HG02642 (cell line): ENCODE data around the gene BDKRB1.

Source experiments
- ATAC-seq: cut with Tn5 transposase; IDR thresholded peaks from one replicate; pipeline ENCODE4 v1.9.1; 2021; ENCODE audit warnings: mild to moderate bottlenecking; ENCODE audit not compliant: unreplicated experiment, poor library complexity

BDKRB1 gene

DNA sequence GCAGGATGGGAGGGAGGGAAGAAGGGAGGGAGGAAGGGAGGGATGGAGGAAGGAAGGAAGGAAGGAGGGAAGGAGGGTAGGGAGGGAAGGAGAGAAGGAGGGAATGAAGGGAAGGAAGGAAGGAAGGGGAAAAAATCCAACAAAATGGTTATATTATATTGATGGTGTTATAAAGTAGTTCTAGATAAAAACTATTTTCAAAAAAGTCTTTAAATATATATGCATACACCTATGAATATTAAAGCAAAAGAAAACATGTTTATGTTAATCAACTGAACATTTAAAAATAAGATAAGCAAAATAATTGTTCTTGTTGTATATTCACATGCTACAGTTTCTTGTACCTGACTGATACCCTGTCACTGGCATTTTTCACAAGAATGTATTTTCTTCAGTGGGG is 1.9 kb downstream of the BDKRB1 start:
- ATAC-seq, result no peak

DNA sequence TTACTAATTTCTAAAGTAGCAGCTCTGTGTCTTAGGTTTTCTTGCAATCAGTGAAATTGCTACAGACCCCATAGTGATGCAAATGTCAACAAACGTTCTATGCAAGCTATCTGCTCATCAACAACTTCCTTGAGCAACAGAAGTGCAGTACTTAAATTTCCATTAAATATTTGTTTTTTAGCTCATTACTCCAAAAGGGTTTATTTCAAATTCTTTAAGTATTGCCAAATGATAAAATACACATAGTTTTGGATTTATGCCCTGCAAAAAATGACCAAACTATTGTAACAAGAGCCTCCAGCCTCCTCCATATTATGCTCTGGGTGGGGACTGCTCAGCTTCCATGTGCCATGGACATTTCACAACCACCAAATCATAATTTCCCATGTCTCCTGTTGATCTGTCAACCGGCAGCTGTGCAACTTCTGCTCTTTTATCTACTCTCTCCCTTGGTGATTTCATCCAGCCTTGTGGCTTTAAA is 4.4 kb downstream of the BDKRB1 start:
- ATAC-seq, result no peak

DNA sequence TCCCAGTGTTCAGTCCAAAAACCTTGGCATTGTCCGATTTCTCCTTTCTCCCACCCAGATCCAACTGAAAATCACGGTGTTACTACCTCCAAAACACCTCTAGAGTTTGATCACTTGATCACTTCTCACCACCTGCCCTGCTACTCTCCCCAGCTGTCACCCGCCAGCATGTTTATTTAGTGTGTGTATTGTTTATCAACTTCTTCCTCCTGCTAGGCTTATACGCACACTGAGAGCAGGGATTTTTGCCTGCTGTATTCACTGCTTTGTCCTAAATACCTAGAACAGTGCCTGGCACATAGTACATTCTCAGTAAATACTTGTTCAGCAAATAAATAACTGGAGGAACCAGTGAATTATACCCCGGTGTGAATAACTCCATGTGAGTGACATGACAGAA is 5.0 kb downstream of the BDKRB1 start:
- ATAC-seq, result no peak

DNA sequence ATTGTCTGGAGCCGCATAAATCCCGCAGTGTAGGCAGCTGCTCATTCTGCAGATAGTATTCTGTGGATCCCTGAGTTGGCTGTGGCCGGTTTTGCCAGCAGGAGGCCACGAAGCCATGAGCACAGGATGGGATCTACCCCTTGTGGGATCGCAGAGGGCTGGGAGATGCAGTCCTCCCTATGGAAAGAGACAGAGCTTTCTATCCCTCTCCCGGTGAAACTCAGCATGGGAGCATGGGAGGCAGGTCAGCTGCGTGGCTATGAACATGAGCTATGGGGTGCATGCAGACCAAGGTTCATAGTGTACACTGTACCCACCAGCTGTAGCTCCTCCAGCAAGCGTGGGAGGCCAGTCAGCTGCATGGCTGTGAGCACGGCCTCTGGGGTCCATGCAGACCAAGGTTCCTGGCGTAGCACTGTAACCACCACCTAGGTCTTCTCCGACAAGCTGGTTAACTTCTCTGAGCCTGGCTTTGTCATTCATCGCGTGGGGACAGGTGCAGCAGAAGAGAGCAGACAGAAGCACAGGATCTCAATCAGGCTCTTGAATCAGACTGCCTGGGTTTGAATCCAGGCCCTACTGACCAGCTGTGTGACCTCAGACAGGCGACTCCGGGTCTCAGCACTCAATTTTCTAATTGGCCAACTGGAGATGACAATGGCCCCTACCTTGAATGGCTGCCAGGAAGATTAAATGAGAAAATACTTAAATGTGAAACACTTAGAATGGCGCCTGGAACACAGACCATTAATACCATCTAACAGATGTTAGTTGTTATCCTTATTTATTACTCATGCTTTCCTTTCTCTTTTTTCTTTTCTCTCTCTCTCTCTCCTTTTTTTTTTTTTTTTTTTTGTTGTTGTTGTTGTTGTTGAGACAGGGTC is 6.0 kb downstream of the BDKRB1 start:
- no peak for ATAC-seq

DNA sequence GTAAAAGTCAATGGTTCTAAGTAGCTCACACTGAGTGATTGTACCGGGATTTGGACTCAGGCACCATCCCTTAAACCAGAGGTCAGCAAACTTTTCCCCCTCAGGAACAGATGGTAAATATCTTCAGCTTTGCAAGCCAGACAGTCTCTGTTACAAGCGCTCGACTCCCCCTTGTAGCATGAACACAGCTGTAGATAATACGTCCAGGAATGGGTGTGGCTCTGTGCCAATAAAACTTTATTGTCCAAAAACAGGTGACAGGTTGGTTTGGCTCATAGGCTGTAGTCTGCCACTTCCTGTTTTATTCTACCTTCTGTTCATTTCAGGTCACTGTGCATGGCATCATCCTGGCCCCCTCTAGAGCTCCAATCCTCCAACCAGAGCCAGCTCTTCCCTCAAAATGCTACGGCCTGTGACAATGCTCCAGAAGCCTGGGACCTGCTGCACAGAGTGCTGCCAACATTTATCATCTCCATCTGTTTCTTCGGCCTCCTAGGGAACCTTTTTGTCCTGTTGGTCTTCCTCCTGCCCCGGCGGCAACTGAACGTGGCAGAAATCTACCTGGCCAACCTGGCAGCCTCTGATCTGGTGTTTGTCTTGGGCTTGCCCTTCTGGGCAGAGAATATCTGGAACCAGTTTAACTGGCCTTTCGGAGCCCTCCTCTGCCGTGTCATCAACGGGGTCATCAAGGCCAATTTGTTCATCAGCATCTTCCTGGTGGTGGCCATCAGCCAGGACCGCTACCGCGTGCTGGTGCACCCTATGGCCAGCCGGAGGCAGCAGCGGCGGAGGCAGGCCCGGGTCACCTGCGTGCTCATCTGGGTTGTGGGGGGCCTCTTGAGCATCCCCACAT is 7.6 kb downstream of the BDKRB1 start:
- ATAC-seq, result no peak

DNA sequence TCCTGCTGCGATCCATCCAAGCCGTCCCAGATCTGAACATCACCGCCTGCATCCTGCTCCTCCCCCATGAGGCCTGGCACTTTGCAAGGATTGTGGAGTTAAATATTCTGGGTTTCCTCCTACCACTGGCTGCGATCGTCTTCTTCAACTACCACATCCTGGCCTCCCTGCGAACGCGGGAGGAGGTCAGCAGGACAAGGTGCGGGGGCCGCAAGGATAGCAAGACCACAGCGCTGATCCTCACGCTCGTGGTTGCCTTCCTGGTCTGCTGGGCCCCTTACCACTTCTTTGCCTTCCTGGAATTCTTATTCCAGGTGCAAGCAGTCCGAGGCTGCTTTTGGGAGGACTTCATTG is 8.2 kb downstream of the BDKRB1 start:
- no peak for ATAC-seq

DNA sequence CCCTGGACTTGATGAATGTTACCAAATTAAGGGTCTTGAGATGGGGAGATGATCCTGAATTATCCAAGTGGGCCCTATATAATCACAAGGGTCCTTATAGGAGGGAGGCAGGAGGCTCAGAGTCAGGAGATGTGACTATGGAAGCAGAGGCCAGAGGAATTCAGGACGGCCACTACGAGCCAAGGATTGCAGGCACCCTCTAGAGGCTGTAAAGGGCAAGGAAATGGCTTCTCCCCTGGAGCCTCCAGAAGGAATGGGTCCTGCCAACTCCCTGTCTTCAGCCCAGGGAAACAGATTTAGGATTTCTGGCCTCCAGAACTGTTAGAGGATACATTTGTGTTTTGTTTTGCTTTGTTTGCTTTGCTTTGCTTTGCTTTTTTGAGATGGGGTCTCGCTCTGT is 8.8 kb downstream of the BDKRB1 start:
- ATAC-seq, result no peak

DNA sequence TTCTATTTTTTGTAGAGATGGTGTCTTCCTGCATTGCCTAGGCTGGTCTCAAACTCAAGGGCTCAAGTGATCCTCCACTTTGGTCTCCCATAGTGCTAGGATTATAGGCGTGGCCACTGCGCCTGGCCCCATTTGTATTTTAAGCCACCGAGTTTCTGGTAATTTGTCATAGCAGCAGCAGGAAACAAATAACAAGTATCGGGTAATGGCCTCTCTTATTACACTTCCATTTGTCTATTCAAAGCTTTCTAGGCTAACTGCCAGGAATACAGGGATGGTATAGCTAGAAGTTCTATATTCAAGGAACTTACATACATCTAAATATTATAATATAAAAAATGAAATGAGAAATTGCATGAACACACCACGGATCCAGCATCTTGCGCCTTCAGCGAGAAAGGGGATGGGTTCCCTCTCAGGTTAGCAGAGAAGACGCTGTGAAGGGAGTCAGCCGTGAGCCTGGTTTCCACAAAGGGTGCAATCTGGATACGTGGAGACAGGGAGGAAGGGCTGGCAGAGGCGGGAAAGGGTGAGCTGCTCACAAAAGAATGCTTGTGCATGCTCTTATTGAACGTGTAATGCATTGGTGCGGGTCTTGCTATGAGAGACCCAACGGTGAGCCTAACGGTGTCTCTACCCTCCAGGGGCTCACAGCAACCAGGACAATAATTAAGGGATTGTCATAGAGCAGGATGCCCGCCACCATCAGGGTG is 9.5 kb downstream of the BDKRB1 start:
- ATAC-seq, result no peak

DNA sequence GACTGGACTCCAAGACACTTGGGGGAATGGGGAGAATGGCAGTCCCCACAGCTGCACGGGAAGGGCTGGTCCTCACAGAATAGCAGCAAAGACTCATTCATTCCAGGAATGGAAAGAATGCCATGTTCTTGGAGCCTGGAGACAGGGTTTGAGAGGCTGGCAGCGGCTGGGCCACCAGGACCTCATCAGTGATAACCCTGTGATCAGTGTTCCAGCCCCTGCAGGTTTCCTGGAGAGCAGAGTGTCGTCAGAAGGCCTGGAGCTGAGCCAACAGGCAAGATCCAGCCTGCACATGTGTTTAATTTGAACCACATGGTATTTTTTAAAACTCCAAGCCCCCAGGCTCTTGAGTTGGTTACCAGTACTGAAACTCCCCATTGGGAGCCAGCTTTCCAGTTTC is 11.3 kb downstream of the BDKRB1 start:
- no peak for ATAC-seq

DNA sequence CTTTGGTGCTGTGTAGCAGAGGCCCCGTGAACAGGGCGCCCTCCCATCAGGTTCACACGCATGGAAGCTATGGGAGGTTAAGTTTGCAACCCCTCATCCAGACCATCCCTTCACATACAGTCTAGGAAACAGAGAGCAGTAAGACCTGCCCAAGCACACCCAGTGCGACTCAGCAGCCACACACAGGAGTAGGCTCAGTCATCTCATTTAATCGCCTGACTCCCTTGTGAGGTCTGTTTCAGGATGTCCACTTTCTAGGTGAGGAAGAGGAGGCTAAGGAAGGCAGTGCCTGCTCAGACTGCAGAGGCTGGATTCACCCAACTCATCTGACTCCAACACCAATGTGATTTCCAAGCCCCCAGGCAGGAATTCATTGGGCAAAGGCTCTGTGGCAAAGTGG is 11.9 kb downstream of the BDKRB1 start:
- ATAC-seq, result no peak

DNA sequence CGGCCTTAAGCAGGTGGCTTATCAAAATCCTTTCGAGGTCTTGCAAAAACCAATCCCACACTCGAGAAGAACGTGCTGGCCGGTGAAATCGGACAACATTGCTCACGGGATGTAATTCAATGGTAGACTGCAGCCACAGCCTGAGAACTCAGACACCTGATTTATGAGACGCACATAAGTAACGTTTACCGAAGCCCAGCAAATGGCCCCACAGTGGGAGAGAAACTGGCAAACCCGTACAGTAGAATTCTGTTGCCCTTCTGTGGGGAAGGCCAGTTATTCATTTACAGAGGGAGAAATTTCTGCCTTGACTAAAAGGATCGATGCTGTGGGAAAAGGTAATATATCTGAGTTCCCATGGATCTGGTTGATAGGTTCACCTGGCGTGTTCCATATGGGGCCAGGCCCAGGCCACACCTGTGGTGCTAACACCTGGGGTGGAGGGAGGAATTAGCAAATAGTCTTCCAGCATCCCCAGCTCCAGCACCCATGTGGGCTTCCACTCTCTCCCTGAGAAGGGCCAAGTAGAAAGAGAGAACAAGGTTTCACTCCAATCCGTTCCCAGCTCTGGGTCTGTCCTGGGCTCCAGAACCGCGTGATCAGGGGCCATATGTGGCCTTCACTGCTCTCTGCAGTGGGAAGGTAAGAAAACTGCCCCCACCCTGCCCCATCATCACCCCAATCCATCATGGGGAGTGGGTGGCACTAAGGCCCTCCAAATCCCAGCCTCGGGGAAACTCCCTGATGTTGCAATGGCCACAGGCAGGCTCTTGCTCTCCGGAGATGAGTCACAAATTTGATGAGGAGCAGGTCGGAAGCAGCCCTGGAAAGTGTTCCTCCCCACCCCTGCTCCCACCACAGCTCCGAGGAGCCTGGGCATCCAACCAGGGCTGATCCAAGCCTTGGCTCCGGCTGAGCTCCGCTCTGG is 12.7 kb downstream of the BDKRB1 start:
- no peak for ATAC-seq

DNA sequence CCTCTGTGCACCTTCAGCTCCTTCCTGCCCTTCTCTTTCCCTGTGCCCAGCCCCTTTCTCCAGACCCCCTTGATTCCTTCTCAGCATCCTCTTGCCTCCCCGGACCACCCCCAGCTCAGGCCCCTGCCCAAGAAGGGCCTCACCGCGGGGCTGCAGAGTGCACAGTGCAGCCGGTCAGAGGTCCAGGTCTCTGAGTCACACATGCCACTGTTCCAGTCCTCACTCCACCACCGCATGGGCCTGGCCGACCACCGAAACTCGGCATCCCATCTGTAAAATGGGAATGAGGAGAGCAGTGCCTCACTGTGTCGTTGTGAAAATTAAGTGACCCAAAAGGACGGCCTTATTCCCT is 13.3 kb downstream of the BDKRB1 start:
- ATAC-seq, result no peak

DNA sequence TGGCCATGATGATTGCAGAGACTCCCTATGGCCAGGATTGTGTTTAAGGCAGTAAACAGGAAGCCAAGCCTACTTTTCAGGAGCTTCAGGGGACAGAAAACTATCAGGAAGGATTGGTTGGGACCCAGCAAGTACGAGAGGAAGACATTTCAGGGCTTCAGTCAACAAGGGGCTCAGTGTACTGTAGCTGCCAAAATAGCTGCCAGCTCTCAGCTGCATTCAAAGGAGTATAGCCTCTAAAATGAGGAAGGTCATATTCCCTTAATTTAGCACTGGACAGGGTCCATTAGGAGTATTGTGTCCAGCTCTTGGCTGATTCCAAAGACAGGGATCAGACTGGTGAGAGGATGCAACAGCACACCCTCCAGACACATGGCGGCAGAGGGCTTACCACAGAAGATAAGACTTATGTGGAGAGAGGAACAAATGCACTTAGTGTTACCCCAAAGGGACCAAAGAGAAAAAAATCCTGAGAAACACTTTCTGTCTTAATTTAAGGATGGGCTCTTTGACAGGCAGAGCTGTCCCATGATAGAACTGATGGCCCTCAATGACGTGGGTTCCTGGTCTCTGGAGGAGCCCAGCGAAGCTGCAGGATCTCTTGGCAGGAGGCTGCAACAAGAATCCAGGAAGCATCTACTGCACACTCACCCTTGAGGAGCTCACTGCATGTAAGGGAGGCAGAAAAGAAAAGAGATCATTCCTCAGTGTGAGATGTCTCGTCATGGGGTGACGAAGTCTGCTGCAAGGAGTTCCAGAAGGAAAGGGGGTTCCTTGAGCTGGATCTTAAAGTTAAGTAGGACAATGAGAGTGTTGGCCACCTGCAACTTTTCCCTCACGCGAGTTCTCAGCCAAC is 14.8 kb downstream of the BDKRB1 start:
- no peak for ATAC-seq

DNA sequence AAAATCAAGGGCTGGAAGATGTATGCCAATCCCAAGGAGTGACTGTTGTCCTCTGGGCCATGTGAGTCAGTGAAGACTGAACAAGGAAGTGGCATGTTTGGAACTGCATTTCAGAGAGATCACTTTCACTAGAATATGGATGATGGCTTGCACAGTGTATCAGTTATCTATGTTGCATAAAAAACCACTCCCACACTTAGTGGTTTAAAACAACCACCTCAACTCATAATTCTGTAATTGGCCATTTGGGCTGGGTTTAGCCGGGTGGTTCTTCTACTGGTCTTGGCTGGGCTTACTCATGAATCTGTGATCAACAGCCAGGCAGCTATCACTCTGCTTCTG is 15.4 kb downstream of the BDKRB1 start:
- ATAC-seq, result no peak

DNA sequence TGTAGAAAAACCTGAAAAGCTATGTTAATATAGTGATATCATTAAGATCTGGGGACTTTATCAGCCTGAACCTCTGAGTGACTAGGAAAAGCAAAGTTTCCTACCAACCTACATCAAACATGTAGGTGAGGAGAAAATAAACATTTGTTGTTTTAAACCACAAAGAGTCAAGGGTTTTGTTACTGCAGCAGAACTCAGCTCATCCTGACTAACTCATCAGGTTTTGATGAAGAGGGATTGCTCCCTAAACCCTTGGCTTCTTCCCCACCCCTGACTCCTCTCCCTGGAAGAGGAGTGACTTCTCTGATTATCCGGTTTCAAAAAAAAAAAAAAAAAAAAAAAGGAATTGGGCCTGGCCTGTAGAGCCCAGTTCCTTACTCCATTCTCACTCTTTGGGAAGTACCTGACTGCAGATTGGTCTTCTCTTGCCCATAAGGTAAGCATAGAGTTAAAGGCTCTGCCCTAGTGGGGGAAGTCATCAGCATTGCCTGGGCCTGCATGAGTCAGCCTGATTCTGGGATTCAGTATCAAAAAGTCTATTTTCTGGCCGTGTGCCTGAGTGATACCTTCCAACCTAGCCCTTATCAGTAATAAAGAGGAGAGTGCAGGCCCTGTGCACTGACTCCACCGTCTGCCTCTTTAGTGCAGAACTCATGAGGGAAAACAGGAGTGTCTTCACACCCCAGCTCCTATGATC is 16.9 kb downstream of the BDKRB1 start:
- ATAC-seq, result no peak

DNA sequence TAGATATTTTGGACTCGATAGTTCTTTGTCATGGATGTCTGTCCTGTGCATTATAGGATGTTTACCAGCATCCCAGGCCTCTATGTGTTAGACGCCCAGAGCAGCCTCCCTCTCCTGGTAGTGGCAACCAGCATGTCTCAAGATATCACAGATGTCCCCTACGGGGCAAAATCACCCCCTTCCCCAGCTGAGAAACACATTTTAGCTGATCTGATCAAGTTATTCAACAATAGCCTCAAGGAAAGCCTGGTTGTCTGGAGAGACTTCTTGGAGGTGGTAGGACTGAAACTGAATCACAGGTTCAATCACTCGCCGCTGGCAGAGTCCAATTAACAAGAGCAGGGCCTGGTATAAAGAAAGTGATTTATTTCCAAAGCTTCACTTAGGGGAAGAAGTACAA is 17.6 kb downstream of the BDKRB1 start:
- ATAC-seq, result no peak

DNA sequence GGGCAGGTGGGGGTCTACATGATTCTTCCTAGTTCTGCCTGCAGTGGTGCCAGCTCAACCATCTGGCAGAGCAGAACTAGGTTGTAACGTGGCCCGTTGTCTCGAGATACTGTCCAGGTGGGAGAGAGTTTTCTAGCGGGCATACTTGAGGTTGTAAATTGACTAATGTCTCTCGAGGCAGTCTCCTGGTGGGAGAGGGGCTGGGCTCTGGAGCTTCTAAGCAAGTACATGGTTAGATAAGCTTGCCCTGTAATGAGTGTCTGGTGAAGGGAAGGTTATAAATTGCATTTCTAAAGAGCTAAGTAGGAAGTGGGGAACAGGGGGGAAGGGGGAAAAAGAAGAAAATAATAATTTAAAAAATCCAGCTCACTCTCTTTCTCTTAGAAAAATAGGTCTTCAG is 18.1 kb downstream of the BDKRB1 start:
- no peak for ATAC-seq

DNA sequence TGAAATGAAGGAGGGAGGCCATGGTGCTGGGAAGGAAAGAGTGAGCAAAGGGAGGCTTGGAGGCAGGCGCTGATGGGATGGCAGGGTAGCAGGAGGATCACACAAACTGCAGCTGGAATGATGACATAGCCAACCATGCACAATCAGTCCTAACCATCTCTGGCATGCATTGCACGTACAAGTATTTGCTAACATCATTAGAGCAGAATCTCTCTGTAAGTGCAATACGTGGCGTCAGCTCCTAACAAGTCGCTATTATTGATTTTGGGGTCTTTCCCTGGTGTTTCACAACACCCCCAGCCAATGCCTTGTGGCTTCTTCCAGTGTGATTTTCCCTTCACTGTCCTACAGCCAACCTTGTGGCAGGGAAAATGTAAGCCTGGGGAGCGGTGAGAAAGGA is 18.5 kb downstream of the BDKRB1 start:
- no peak for ATAC-seq
